Amniotic epithelial cell (primary cell): ENCODE results near the gene DPF1.
"Not testable (repeated sequence)": the region's sequence is repeated elsewhere in the genome, so short reads cannot be mapped to it uniquely, and the experiment has no call there.

Experiments used
- DNase-seq: peaks from one replicate; pipeline ENCODE4 v3.0.0-alpha.2; 2010; ENCODE audit warnings: low read depth

DPF1 gene

DNA sequence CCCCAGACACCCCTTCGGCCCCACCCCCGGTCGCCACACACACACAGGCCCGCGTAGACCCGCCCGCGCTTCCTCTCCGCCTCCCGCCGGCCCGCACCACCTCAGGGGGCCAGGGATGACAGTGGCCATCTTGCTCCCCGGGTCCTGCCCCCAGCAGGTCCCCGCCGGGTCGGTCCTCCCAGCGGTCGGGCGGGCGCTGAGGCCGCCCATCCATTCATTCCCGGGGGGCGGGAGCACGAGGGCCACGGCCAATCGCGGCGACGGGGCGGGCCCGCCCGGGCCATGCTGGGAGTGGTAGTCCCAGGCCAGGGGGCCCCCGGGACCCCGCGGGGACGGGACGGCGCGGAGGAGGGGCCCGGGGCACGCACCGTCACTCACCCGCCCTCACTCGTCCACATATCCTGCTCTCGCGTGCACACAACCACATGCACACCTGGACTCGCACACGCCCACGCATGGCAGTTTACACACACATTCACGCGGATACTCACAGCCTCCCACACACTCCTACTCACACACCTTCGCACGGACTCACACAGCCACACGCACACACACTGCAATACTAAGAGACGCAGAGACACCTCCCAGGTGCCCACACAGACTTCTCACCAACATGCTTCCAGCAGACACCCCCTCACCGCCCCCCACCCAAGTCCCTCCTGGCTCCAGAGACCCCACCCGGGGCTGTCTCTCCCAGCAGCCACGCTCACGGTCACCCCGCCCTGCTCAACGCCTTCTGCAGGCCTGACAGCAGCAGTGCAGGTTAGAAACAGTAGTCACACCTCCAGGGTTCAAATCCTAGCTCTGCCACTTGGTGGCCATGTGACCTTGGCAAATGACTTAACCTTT is at the start of gene DPF1:
DPF1 (minus strand) TSS at position 209 of the 849 bp plus-strand sequence; CDS start at position 129, 80 bp downstream.
- peak; percentile 59 for DNase-seq

DNA sequence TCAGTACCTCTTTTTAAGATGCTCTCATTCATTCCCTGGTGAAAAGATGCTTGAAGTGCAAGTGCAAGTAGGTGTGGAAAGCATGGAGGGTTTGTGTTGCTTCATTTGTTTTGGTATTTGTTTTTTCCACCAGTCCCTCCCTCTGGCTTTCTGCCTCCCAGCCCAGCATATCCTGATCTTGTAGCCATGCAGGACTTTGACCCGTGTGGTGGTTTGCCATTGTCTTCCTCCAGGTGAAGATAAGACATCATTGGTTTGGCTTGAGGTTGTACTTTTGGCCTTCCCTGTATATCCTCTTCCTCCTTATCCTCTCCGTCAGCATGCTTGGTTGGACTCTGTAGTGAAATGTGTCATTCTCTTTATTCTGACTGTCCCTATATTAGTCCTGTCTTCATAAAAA is 49.5 kb upstream of the DPF1 start:
- DNase-seq: no peak

DNA sequence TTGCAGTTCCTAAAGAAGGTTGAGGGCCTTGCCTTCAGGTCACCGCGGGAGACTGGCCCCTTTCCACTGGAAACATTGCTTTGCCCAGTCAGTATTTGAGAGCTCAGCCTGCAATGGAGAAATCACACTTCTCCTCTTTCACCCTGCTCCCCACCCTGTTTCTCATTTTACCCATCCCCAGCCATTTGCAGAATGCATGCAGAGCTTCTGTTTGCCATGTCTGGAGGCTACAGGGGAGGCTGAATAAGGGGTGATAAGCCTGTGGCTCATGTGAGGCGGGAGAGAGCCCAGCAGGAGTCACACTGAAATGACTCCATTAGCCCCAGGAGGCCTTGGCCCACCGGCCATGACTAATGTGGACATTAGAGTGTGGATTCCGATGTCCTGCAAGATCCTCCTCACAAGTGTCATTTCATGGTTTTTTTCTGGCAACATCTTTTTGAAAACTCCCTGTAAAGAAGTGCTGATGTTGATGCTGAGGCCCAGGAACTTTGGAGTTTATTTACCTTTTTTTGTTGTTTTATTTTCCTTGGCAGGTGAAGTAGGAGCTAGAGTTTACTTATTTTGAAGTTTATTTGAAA is 46.7 kb upstream of the DPF1 start:
- no peak for DNase-seq

DNA sequence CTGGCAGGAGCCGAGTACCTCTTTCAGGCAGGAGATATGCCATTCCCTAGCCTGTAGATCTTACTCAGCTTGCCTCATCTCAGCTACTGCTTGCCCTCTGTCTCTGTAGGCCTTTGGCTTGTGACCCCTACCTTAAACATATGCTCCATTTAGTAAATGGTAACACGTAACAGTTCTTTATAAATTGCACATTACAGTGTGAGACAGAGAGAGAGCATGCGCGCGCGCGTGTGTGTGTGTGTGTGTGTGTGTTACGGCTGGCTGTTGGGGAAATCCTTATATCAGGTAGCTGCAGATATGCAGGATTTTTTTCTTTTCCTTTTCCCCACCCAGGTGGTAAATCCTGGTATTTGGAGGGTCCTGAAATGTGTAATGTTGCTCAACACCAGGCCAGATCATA is 44.5 kb upstream of the DPF1 start:
- DNase-seq: no peak

DNA sequence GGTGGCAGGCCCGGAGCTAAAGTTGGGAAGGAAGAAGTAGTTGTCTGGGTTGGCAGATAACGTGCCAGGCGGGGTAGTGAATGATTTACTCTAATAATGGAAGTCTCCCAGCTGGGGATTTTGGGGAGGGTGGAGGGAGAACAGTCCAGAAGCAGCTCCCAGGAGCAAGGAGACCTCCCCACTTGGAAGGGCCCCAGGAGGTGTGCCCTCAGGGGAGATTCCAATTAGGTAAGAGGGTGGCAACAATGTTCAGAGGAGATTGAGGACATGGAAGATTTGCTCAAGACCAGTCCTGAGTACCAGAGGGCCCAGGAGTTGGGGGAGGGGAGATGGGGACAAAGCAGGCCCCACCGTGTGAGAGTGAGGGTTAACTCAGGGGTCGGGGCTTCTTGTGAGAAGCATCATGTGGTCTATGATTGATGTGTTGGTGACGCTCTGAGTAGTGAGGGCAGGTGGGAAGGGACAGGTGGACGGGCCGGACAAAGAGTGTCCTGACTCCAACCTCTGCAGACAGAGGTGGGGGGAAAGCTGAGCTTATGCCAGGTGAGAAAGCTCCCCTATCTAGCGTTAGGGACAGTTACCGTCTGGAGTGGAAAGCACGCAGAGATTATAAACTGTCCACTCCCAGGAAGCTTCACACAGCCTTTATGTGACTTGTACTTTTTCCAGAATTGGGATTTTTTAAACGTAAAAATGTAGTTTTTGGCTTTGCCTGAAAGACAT is 43.9 kb upstream of the DPF1 start:
- DNase-seq: no peak

DNA sequence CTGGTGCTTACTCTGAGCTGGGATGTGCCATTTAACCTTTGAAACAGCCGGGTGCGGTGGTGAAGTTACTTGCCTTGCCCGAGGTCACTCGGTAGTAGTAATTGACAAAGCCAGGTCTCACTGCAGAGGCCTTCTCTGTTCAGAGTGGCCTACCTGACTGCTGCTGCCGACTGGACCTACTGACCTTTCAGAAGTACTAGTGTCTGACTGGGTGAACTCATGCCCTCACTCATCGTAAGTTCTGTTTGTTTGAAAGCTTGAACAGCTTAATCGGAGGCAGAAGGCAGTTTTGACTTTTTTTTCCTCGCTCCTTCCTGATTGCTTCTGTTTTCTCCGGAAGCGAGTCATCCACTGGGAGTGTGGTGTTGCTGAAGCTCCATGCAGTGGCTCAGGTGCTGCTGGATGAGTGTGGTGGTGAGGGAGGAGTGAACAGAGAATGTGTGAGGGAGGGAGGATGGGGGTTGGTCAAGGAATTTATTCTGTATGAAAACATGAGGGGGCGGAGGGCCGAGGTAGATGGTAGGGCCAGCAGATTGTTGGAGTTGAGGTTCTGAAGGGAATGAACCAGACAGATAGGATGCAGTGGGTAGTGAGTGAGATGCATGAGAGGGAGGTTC is 43.1 kb upstream of the DPF1 start:
- DNase-seq: peak; percentile 79

DNA sequence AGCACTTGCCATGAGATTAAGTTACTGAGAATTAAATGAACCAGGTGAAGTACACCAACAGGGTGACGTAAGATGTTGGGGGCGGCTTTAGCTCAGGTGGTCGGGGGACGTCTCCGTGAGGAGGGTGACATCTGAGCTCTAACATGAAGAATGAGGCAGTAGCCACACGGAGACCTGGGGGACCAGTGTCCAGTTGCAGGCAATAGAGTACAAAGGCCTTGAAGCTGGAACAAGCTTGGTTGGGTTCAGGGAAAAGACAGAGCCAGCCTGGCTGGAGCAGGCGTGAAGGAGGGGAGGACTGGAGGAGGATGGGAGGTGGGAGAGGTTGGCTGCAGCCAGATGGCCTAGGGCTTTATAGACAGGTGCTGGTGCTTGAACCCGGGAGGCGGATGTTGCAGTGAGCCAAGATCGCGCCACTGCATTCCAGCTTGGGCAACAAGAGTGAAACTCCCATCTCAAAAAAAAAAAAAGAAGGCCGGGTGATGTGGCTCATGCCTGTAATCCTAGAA is 42.0 kb upstream of the DPF1 start:
- no peak for DNase-seq

DNA sequence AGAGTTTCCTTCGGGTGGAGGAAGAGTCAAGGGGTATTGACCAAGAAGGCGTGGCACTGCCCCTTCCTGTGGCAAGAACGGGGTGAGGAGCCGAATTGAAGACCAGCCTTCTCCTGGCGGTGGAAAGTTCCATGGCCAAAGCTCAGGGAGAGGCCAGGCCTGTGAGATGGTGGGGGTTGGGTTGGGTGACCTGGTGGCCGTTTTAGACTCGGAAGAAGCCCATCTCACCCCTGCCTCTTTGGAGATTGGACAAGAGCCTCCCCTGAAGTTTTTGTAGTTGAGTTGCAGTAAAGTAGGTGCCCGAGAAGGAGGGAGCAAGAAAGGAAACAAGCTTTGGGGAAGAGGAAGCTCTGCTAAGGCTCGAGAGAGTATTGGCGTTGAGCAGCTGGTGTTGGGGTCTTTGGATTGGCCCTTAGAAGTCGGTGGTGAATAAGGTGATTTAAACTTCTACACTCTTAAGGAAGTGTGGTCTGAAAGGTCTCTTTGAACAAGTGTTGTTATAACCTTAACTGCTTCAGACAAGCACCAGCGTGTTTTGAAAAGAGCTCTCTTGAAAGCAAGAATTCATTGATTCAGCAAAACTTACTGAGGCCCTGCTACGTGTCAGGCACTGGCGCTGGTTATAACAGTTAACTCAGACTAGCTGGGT is 41.3 kb upstream of the DPF1 start:
- no peak for DNase-seq

DNA sequence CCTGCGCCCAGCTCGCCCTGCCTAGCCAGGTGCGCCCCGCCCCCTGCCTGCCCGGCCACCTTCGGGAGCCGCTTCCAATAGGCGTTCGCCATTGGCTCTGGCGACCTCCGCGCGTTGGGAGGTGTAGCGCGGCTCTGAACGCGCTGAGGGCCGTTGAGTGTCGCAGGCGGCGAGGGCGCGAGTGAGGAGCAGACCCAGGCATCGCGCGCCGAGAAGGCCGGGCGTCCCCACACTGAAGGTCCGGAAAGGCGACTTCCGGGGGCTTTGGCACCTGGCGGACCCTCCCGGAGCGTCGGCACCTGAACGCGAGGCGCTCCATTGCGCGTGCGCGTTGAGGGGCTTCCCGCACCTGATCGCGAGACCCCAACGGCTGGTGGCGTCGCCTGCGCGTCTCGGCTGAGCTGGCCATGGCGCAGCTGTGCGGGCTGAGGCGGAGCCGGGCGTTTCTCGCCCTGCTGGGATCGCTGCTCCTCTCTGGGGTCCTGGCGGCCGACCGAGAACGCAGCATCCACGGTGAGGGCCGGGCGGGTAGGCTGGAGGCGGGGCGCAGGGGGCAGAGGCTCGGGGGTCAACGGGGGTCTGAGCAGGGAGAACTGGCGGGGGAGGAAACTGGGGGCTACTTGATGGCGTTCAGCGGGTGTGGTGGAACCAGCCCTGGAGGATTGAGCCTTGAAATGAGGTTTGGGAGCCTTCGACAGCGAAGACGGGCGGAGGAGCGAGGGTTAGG is 40.6 kb upstream of the DPF1 start, which contains the start of gene SPINT2:
SPINT2 (plus strand) TSS at position 88 of the 727 bp plus-strand sequence; CDS start at position 408, 320 bp downstream.
- no peak for DNase-seq

DNA sequence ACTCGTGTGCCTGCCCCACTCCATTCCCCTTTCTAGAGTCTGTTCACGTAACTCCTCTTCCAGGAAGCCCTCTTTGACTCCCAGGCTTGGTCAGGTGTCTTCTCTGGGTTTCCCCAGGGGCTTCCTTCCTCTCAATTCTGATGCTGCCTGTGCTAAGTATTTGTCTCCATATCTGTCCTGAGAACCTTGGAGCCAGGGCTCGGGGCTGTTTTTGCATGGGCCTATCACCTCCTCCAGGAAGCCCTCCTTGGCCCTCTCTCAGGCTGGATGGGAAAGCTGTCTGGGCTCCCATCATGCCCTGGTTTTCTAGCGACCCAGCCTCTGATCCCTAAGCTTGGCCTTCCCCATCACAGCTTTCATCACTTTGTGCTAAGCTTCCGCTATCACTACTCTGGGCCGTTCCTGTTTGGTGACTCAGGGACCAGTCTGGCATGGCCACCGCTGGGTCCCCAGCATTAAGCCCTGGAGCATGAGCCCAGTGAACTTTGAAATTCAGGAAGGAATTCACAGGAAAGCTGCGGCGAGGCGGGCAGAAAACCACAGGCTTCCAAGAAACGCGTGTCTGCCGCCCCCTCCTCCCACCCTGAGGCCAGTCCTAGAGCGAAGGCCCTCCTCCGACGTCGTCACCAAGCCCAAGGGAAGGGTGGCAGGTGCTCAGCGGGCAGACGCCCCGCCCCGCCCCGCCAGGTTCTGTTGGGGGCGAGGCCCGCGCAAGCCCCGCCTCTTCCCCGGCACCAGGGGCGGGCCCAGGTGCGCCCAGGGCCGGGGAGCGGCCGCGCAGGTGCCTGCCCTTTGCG is 39.9 kb upstream of the DPF1 start:
- DNase-seq: no peak

DNA sequence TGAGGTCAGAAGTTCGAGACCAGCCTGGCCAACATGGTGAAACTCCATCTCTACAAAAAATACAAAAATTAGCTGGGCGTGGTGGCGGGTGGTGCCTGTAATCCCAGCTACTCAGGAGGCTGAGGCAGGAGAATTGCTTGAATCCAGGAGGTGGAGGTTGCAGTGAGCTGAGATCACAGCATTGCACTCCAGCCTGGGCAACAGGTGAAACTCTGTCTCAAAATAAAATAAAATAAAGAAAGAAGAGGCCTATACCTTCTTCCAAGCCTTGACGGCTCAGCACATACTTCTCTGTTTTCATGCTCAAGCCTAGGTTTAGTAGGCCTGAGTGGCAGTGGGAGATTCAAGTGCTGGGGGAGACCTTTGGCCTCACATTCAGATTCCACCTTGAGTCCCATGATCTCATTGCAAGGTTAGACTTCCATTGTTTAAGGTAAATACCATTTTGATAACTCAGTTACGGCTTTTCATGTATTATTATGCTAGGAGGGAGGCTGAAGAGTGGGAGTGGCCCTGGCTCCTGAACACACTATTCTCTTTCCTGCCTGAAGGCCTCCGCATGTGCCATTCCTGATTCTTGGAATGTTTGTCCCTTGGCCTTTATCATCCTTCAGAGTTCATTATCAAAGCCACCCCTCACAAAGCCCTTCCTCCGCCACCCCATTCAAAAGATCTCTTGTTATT is 38.7 kb upstream of the DPF1 start:
- DNase-seq: no peak

DNA sequence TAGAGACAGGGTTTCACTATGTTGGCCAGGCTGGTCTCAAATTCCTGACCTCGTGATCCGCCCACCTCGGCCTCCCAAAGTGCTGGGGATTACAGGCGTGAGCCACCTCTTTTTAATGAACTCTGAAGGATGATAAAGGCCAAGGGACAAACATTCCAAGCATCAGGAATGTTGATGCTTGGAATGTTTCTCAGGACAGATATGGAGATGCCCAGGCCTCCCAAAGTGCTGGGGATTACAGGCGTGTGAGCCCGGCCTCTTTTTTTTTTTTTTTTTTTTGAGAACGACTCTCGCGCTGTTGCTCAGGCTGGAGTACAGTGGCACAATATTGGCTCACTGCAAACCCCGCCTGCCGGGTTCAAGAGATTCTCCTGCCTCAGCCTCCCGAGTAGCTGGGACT is 37.9 kb upstream of the DPF1 start:
- not testable (repeated sequence) for DNase-seq

DNA sequence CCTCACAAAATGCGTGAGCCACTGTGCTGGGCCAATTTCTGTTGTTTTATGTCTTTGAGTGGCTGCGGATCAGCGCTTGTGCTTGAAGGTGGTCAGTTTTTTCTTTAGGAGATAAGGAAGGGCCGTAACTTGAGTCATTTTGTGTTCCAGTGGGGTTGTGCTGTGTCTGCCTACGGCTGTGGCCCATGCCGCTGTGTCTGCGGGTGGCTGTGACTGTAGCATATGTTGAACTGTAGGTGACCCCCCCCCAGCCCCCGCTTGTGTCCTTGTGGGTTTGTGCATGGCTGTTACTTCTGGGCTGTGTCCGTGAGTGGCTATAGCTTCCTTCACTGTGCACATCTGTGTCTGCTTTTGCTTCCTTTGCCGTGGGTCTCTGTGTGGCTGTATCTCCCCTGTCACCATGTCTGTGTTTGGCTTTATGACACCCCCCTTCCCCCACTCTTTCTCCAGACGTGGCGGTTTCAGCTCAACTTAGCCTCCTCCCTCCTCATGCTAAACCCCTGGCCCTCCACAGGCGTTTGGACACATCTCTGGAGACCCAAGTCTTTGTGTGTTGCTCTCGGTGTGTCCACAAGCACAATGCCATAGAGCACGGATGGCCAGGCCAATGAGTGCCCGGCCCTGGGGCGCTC is 31.5 kb upstream of the DPF1 start:
- no peak for DNase-seq

DNA sequence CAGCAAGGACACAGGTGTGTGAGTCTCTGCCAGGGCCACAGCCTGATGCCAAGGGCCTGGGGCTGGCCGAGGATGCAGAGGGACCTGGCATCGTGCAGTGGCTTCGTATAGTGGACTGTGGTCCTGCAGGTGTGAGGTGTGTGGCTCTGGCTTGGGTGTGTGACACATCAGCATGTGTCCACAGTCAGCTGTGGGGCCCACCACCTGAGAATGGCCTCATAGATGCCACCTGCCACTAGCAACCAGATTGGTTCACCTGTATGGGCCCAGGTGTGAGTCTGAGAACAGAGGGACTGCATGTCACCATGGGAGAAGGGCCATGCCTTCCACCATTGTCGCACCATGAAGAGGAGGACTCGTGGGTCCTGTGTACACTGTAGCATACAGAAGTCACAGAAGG is 29.8 kb upstream of the DPF1 start:
- DNase-seq: no peak

DNA sequence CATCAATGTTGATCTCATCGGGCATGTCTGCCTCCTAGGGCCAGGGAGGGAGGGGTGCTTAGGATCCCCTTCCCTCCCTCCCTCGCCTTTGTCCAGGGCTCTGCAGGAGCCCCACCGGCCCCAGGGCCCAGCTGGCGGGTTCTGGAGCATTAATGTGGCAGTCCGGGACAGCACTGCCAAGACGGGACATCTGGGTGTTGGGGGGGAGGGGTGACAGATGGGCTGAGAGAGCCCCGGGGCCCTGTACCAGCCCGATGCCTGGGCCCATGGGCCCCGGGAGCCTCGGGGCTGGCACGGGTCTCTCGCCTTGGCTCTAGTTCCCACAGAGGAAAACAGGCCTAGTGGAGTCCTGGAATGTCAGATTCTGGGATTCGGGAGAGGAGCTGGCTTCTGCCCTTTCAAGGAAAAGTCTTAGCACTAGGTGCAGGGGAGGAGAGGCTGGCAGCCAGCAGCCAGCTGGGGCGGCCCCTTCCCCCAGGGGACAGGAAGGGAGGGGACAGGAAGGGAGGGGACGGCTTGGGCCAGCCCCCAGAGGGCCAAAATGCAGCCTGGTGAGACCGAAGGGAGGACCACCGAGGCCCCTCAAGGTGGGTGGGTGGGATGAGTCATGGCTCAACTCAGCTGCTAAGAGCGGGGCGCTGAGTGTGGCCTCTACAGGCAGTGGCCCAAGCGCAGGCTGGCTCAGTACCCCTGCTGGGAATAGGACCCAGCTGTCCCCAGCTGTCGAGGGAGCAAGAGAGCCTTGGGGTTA is 29.1 kb upstream of the DPF1 start:
- no peak for DNase-seq

DNA sequence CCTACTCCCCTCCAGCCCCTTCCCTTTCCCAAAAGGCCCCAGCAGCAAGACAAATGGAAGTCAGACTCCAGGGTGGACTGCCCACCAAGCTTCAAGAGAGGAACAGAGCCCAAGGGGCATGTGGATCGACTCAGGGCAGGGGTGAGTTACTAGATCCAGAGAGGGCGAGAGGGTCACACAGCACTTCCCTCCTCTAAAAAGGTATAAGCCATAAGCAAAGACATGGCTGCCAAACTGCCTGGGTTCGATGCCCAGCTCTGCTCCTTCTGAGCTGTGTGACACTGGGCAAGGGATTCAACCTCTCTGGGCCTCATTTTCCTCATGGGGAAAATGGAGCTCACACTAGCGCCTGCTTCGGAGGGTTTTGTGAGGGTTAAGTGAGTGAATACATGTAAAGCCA is 28.4 kb upstream of the DPF1 start:
- DNase-seq: no peak

DNA sequence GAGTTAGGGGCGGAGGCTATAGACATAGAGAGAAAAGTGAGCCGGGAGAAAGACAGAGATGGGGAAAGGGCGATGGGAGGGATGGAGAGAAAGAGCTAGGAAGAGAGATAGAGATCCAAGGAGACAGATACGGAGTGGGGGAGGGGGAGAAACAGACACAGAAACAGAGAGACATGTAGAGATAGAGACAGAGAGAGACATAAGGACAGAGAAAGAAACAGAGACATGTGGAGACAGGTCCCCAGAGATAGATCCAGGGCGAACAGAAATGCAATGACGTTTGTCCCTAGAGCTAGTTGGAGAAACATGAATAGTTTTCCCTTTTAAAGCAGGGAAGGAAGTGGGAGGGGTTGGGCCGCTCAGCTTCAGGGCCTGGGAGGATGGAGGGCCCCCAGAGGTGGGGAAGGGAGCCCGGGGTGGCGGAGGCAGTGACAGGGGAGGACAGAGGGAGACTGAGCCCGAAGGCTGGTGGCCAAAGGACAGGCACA is 27.6 kb upstream of the DPF1 start:
- no peak for DNase-seq
